Suprapubic skin (tissue), 3 donors: ENCODE data around the gene KAZN.

ENCODE experiments used
- EP300 ChIP-seq: sonication (generic); formaldehyde crosslinking; IDR thresholded peaks from one replicate; pipeline ENCODE4 v1.6.1; 2017; ENCODE audit warnings: antibody characterized with exemption
- POLR2A ChIP-seq, 2 donors: fragments of 450-650 bp; IDR thresholded peaks; one replicate each; pipeline ENCODE4 v1.6.1; 2017; ENCODE audit warnings: antibody characterized with exemption in 2 of 2, mild to moderate bottlenecking in 2 of 2, moderate library complexity in 2 of 2
- TF ChIP-seq, protein P1 (sequence below), 2 donors: fragments of 200-600 bp in 1 of 2; fragments of 450-650 bp in 1 of 2; sonication (generic) in 1 of 2; IDR thresholded peaks; one replicate each; pipeline ENCODE4 v1.5.1; 2016 to 2019; ENCODE audit warnings: antibody characterized with exemption in 2 of 2, mild to moderate bottlenecking in 1 of 2, moderate library complexity in 1 of 2

DNA sequence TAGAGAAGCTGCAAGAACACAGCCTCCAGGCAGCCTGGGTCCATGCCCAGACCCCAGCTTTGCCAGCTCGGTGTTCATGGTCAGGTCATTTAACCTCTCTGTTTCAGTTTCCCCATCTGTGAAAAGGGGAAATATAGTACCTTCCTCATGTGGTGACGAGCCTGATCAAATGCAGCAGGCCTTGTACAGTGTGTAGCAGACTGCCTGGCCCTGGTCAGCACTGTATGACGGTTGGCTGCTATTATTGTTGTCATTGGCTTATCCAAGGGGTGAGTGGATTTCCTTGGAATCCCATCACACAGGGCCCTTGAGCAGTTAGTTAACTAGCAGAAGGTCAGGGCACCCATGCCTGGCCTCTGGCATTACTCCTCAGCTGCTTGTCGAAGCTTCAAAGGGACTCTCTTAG is 548.5 kb downstream of the KAZN start:
- TF ChIP-seq POLR2A (IDR thresholded peaks at IDR 0.05) (no peak), EP300 (no peak)
- TF ChIP-seq, protein P1, sequence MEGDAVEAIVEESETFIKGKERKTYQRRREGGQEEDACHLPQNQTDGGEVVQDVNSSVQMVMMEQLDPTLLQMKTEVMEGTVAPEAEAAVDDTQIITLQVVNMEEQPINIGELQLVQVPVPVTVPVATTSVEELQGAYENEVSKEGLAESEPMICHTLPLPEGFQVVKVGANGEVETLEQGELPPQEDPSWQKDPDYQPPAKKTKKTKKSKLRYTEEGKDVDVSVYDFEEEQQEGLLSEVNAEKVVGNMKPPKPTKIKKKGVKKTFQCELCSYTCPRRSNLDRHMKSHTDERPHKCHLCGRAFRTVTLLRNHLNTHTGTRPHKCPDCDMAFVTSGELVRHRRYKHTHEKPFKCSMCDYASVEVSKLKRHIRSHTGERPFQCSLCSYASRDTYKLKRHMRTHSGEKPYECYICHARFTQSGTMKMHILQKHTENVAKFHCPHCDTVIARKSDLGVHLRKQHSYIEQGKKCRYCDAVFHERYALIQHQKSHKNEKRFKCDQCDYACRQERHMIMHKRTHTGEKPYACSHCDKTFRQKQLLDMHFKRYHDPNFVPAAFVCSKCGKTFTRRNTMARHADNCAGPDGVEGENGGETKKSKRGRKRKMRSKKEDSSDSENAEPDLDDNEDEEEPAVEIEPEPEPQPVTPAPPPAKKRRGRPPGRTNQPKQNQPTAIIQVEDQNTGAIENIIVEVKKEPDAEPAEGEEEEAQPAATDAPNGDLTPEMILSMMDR (IDR thresholded peaks at IDR 0.05), result no peak
